GM12875 (cell line): Measurements from ENCODE around the gene DDN.

Source experiments
- H3K4me3 ChIP-seq: one replicate; pipeline ENCODE4 v1.5.1; 2011; ENCODE audit warnings: low read depth, low read length, control low read depth
- CTCF ChIP-seq: IDR thresholded peaks from 2 replicates; pipeline ENCODE4 v1.5.1; 2011; ENCODE audit warnings: low read depth, mild to moderate bottlenecking, control low read depth, inconsistent platforms, low read length, moderate library complexity, borderline replicate concordance; ENCODE audit not compliant: insufficient read depth

Gene DDN

GRCh38 chr12:48961801-48962200, 37.4 kb downstream of the DDN start:
- no peak overlapping the region for H3K4me3 ChIP-seq
- no peak for TF ChIP-seq CTCF

GRCh38 chr12:48961331-48961730, 37.8 kb downstream of the DDN start:
- TF ChIP-seq CTCF = no peak

GRCh38 chr12:48960834-48961233, 38.3 kb downstream of the DDN start:
- no peak overlapping the region for H3K4me3 ChIP-seq
- TF ChIP-seq CTCF = no peak

More at GRCh38 chr12:48961331-48961730, 37.8 kb downstream of the DDN start:
- no peak overlapping the region for H3K4me3 ChIP-seq

GRCh38 chr12:48958049-48958388, 41.2 kb downstream of the DDN start:
- no peak for TF ChIP-seq CTCF
- peak overlapping the region; percentile 98 for H3K4me3 ChIP-seq

- TF ChIP-seq CTCF = no peak
- peak within 1 kb of the TSS; percentile 98 for H3K4me3 ChIP-seq
Measured at GRCh38 chr12:48957141-48958048, 41.8 kb downstream of the DDN start, which contains the start of gene ARF3. Gene ARF3 (minus strand): TSS chr12:48957487. CDS start chr12:48941095, 16,392 bp downstream.

- peak overlapping the region; percentile 98 for H3K4me3 ChIP-seq
- TF ChIP-seq CTCF = peak; percentile 12; the same call in 1 of the 2 replicates
Measured at GRCh38 chr12:48956279-48957140, 42.7 kb downstream of the DDN start.
